BLaER1 (cell line): ENCODE measurements around the gene ANKRD10.

Source experiments
- H3K27ac ChIP-seq: shearing (Covaris generic); formaldehyde crosslinking; 2 replicates; pipeline ENCODE4 v1.8.1; 2022
- H3K27me3 ChIP-seq: shearing (Covaris generic); formaldehyde crosslinking; 2 replicates; pipeline ENCODE4 v1.8.1; 2022
- H3K36me3 ChIP-seq: shearing (Covaris generic); formaldehyde crosslinking; 2 replicates; pipeline ENCODE4 v1.8.1; 2022
- H3K4me1 ChIP-seq: shearing (Covaris generic); formaldehyde crosslinking; 2 replicates; pipeline ENCODE4 v1.8.1; 2022
- H3K4me2 ChIP-seq: shearing (Covaris generic); formaldehyde crosslinking; 2 replicates; pipeline ENCODE4 v1.8.1; 2022
- H3K4me3 ChIP-seq: shearing (Covaris generic); formaldehyde crosslinking; 2 replicates; pipeline ENCODE4 v1.8.1; 2022
- H3K9ac ChIP-seq: shearing (Covaris generic); formaldehyde crosslinking; 2 replicates; pipeline ENCODE4 v1.8.1; 2022
- H3K9me3 ChIP-seq: shearing (Covaris generic); formaldehyde crosslinking; 2 replicates; pipeline ENCODE4 v1.8.1; 2022
- H4K20me1 ChIP-seq: shearing (Covaris generic); formaldehyde crosslinking; 2 replicates; pipeline ENCODE4 v1.8.1; 2022
- Cebpa-rat ChIP-seq: shearing (Covaris generic); IDR thresholded peaks from 2 replicates; pipeline ENCODE4 v1.8.1; 2022

Gene ANKRD10

DNA sequence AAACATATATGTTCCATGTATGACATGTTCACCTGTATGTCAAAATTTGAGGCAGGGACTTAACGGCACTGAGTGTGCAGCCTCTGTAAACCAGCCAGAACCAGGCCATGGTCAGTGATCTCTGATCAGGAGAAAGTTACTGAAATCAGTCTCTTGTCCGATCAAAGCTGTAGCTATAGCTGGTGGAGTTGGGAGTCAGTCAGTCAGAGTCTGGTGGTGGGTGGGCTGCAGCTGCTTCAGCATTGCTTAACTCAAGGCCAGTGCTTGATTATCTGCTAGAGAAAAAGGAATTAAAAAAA lies 78.3 kb downstream of the ANKRD10 start:
- Histone ChIP-seq H3K4me1 (no peaks in the 10 kb centered on the region), H3K4me3 (no peak overlapping the region), H3K27me3 (no peaks in the 10 kb centered on the region), H3K9ac (no peak overlapping the region), H3K4me2 (no peak overlapping the region), H3K9me3 (no peaks in the 10 kb centered on the region), H4K20me1 (no peaks in the 10 kb centered on the region), H3K27ac (no peak overlapping the region), H3K36me3 (no peaks in the 10 kb centered on the region)
- no peak for TF ChIP-seq Cebpa-rat

GRCh38 chr13:110835721-110836604 lies 78.9 kb downstream of the ANKRD10 start:
- Histone ChIP-seq H3K9ac (no peak overlapping the region), H4K20me1 (no peaks in the 10 kb centered on the region), H3K27me3 (no peaks in the 10 kb centered on the region), H3K27ac (no peak overlapping the region), H3K4me1 (no peaks in the 10 kb centered on the region), H3K4me3 (no peak overlapping the region), H3K4me2 (no peak overlapping the region), H3K36me3 (no peaks in the 10 kb centered on the region), H3K9me3 (no peaks in the 10 kb centered on the region)
- no peak for TF ChIP-seq Cebpa-rat

- Histone ChIP-seq H4K20me1 (no peaks in the 10 kb centered on the region), H3K4me3 (no peak overlapping the region), H3K36me3 (no peaks in the 10 kb centered on the region), H3K4me1 (no peaks in the 10 kb centered on the region), H3K27me3 (no peaks in the 10 kb centered on the region), H3K4me2 (no peak overlapping the region), H3K9me3 (no peaks in the 10 kb centered on the region), H3K27ac (no peak overlapping the region), H3K9ac (no peak overlapping the region)
- TF ChIP-seq Cebpa-rat, result no peak
These were observed 80.3 kb downstream of the ANKRD10 start for GRCh38 chr13:110834572-110834971.

- H3K27me3 ChIP-seq, result no peaks in the 10 kb centered on the region
- H3K4me3 ChIP-seq, result no peak overlapping the region
- TF ChIP-seq Cebpa-rat, result no peak
- H4K20me1 ChIP-seq, result no peaks in the 10 kb centered on the region
- no peaks in the 10 kb centered on the region for H3K36me3 ChIP-seq
- no peaks in the 10 kb centered on the region for H3K4me1 ChIP-seq
- no peak overlapping the region for H3K9ac ChIP-seq
- no peak overlapping the region for H3K4me2 ChIP-seq
- no peak overlapping the region for H3K27ac ChIP-seq
- no peaks in the 10 kb centered on the region for H3K9me3 ChIP-seq
These were observed 82.3 kb downstream of the ANKRD10 start for GRCh38 chr13:110832531-110832930.

GRCh38 chr13:110832205-110832479 lies 82.7 kb downstream of the ANKRD10 start:
- Histone ChIP-seq H3K4me1 (no peaks in the 10 kb centered on the region), H3K36me3 (no peaks in the 10 kb centered on the region)

DNA sequence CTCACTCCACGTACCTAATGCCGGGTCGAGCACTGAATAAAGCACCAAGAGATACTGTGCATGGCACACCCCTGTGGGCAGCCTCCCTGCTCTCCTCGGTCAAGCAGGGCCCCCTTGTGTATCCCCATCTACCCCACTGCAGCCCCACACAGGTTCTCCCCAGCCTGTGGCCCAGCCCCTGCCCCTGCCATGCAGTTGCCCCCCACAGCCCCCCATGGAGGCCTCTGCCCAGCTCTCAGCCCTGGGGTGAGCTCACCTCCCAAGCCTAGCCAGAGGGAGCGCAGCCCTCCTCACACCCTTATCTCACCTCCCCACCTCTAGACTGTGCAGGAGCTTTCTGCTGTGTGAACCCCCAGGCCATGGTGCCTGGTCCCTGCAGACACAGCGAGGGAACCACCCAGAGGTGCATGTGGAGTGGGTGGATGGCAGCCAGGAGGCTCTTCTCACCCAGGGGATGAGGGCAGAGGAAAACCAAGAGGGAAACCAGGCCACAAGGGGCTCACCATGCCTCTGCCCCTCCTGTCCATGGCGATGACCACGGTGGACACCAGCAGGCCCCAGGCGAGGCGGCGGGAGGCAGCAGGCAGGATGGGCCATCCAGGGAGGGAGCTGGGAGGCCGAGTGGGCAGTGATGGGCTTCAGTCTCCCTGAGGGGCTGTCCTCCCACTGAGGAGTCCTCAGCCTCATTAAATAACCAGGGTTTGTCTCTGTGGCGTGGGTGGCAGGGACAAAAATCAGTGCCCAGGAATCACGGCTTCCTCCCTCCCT lies 83.2 kb downstream of the ANKRD10 start:
- Histone ChIP-seq H3K9ac (no peak overlapping the region), H3K4me2 (no peak overlapping the region), H3K36me3 (no peaks in the 10 kb centered on the region), H3K27me3 (no peaks in the 10 kb centered on the region), H3K4me1 (no peaks in the 10 kb centered on the region), H3K27ac (no peak overlapping the region), H3K9me3 (no peaks in the 10 kb centered on the region), H4K20me1 (no peaks in the 10 kb centered on the region), H3K4me3 (no peak overlapping the region)
- TF ChIP-seq Cebpa-rat, result no peak

More at GRCh38 chr13:110832205-110832479, 82.7 kb downstream of the ANKRD10 start:
- Histone ChIP-seq H3K4me2 (no peak overlapping the region), H3K27me3 (no peaks in the 10 kb centered on the region), H3K9me3 (no peaks in the 10 kb centered on the region), H3K27ac (no peak overlapping the region), H4K20me1 (no peaks in the 10 kb centered on the region), H3K9ac (no peak overlapping the region), H3K4me3 (no peak overlapping the region)
- no peak for TF ChIP-seq Cebpa-rat

DNA sequence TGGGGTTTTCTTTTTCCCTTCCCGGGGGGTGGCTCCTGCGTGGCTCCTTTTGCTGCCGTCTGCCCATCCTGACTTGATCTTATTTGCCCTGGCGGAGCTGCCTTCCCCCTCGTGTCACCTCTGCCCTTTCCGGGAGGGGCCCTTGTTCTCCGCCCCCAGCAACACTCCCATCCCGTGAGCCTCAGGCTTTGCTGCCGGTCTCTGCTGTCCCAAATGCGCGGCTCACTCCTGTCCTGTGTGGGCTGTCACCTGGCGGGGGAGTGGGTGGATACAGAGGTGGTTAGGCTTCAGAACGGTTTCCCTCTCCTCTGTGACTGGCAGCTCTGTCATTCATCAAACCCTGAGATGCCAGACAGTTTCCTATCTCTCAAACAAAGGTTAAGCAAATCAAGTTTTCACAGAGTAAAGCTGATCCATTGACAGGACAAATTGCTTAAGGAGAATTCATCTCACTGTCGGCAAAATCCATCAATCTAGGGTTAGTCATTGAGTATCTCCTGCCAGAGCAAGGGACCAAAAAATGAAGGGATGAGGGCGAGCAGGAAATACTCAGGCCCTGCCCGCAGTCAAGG lies 84.0 kb downstream of the ANKRD10 start:
- H4K20me1 ChIP-seq, result no peaks in the 10 kb centered on the region
- no peaks in the 10 kb centered on the region for H3K27me3 ChIP-seq
- no peak for TF ChIP-seq Cebpa-rat
- H3K9me3 ChIP-seq, result no peaks in the 10 kb centered on the region
- no peaks in the 10 kb centered on the region for H3K36me3 ChIP-seq
- H3K27ac ChIP-seq, result no peak overlapping the region
- no peaks in the 10 kb centered on the region for H3K4me1 ChIP-seq
- no peak overlapping the region for H3K4me3 ChIP-seq
- H3K4me2 ChIP-seq, result no peak overlapping the region
- H3K9ac ChIP-seq, result no peak overlapping the region

- Histone ChIP-seq H3K4me1 (no peaks in the 10 kb centered on the region), H3K9me3 (no peaks in the 10 kb centered on the region), H3K27ac (no peak overlapping the region), H3K9ac (no peak overlapping the region), H3K4me3 (no peak overlapping the region), H4K20me1 (no peaks in the 10 kb centered on the region), H3K4me2 (no peak overlapping the region), H3K36me3 (no peaks in the 10 kb centered on the region), H3K27me3 (no peaks in the 10 kb centered on the region)
- TF ChIP-seq Cebpa-rat, result no peak
These were observed 84.5 kb downstream of the ANKRD10 start for GRCh38 chr13:110830331-110830730.

DNA sequence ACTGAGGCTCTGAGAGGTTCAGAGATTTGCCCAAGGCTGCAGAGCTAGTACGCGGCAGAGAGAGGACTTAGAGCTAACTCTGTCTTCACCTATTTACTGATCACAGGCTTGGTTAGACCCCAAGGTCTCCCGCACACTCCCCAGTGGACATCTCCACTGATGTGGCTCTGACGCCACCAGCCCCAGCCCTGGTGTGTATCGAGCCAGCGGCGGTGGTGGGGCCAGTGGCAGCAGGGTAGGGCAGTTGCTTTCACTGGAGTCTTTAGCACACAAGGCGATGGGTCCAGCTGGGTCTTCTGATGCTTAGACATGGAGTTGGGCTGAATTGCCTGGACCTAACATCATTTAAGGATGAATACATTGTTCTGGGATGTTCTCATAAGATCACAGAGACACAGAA lies 85.4 kb downstream of the ANKRD10 start:
- H3K9ac ChIP-seq, result no peak overlapping the region
- H3K4me2 ChIP-seq, result no peak overlapping the region
- H3K9me3 ChIP-seq, result no peaks in the 10 kb centered on the region
- H3K4me3 ChIP-seq, result no peak overlapping the region
- no peak overlapping the region for H3K27ac ChIP-seq
- H4K20me1 ChIP-seq, result no peaks in the 10 kb centered on the region
- H3K4me1 ChIP-seq, result no peaks in the 10 kb centered on the region
- H3K36me3 ChIP-seq, result no peaks in the 10 kb centered on the region
- TF ChIP-seq Cebpa-rat, result no peak
- no peaks in the 10 kb centered on the region for H3K27me3 ChIP-seq

GRCh38 chr13:110828705-110829104 lies 86.2 kb downstream of the ANKRD10 start:
- no peaks in the 10 kb centered on the region for H3K27me3 ChIP-seq
- H3K36me3 ChIP-seq, result no peaks in the 10 kb centered on the region
- H3K4me1 ChIP-seq, result no peaks in the 10 kb centered on the region
- no peaks in the 10 kb centered on the region for H3K9me3 ChIP-seq
- TF ChIP-seq Cebpa-rat, result no peak
- no peak overlapping the region for H3K4me2 ChIP-seq
- no peaks in the 10 kb centered on the region for H4K20me1 ChIP-seq
- H3K9ac ChIP-seq, result no peak overlapping the region
- H3K27ac ChIP-seq, result no peak overlapping the region
- H3K4me3 ChIP-seq, result no peak overlapping the region
